Activated CD4-positive, alpha-beta memory T cell treated with anti-CD3 and anti-CD28 coated beads, Interleukin-2, amount 10 ng/mL, durations not matched to agents 7 days and 5 days (primary cell): ENCODE measurements around the gene NKAIN2. TPM values are rescaled to one million over a fixed set of nuclear protein-coding genes. Genes with fewer than 3 reads are reported as not detected.
"Not testable (repeated sequence)": the region's sequence is repeated elsewhere in the genome, so short reads cannot be mapped to it uniquely, and the experiment has no call there.

Source experiments
- CTCF ChIA-PET: fragments of 350-600 bp; sonication (Branson Sonifier 250); formaldehyde crosslinking; loops from one replicate; lab custom pipeline; 2021; ENCODE audit warnings: antibody characterized with exemption, inconsistent platforms; lab: Charles Lee
- POLR2A ChIA-PET: fragments of 350-600 bp; sonication (Branson Sonifier 250); formaldehyde crosslinking; loops from one replicate; lab custom pipeline; 2021; ENCODE audit warnings: antibody characterized with exemption; lab: Charles Lee
- DNase-seq: peaks from one replicate; pipeline ENCODE4 v3.0.0-alpha.2; 2020
- H3K27ac Mint-ChIP-seq: one replicate; pipeline ENCODE4 v1.8.0; 2021; ENCODE audit warnings: mild to moderate bottlenecking, mixed read lengths
- H3K27me3 Mint-ChIP-seq: one replicate; pipeline ENCODE4 v1.8.0; 2021; ENCODE audit warnings: mixed read lengths
- H3K36me3 Mint-ChIP-seq: one replicate; pipeline ENCODE4 v1.8.0; 2021; ENCODE audit warnings: low read depth, mixed read lengths
- H3K4me1 Mint-ChIP-seq: one replicate; pipeline ENCODE4 v1.8.0; 2021; ENCODE audit warnings: mixed read lengths
- H3K4me3 Mint-ChIP-seq: one replicate; pipeline ENCODE4 v1.8.0; 2021; ENCODE audit warnings: mild to moderate bottlenecking, mixed read lengths
- H3K9me3 Mint-ChIP-seq: one replicate; pipeline ENCODE4 v1.8.0; 2021; ENCODE audit warnings: mixed read lengths
- total RNA-seq, 2 experiments: library from RNA; stranded (reverse); gene quantifications; one replicate each; pipeline ENCODE4 v1.2.3, GENCODE V29; 2021

NKAIN2 gene
- total RNA-seq, 2 experiments from 2014 or later = not detected

DNA sequence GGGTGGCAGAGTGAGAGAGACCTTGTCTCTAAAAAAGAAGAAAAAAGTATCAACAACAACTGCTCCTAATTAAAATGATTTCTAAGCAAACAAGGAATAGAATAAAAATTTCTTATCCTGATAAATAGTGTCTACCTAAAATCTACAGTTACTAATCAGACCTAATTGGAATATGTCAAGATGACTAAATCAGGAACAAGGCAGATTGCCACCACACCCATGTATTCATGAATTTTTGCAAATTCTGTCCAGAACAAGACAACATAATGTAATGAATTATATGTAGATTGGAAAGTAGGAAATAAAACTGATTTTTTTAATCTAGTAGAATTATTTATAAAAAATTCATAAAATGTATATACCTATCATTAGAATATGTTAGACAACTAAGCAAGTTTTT, 339.8 kb downstream of the NKAIN2 start:
- POLR2A ChIA-PET = no interaction called here
- Mint-ChIP-seq H3K27me3 (no peaks in the 10 kb centered on the region), H3K27ac (no peak overlapping the region), H3K4me3 (no peak overlapping the region), H3K36me3 (no peaks in the 10 kb centered on the region), H3K4me1 (no peaks in the 10 kb centered on the region), H3K9me3 (no peaks in the 10 kb centered on the region)
- CTCF ChIA-PET = no interaction called here
- no peak for DNase-seq

DNA sequence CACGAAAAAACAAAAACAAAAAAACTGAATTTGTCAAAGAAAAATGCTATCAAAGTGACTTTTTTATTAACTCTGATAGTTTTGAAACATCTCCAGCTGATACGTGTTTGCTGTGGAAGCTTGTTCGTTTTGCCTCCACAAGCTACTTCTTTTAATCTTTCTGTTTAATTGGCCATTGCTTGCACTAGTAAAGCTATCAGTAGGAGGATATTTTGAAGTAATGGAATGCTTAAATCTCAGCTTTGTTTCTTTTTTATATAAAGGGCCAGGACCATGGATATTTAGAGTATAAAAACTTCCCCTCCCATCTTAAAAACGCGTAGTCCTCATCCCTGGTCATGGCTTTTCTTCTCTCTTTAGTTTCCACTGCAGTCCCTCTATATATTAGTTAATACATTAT, 344.0 kb downstream of the NKAIN2 start:
- POLR2A ChIA-PET = no interaction called here
- Mint-ChIP-seq H3K27me3 (no peaks in the 10 kb centered on the region), H3K4me1 (no peaks in the 10 kb centered on the region)

DNA sequence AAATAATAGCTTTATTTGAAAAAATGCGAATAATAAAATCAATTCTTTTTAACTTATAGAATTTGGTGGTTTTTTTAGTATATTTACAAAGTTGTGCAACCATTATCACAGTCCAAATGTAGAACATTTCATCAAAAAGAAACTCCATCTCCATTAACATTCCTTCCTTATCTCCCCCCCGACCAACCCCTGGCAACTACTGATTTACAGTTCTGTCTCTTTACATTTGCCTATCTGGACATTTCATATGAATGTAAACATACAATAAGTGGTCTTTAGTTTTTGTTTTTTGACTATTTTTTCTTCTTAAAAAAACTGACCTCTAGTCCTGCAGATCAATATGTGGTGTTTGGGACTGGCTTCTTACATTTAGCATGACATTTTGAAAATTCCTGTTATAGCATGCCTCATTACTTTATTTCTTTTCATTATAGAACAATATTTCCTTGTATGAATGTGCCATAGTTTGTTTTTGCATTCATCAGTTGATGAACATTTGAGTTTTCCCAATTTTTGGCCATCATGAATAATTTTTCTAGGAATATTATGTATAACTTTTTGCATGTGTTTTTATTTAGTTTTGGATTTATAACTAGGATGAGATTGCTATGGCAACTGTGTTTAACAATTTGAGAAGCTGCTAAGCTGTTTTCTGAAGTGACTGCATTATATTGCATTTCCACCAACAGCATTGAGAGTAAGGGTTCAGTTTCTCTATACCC, 344.7 kb downstream of the NKAIN2 start:
- Mint-ChIP-seq H3K27me3 (no peaks in the 10 kb centered on the region), H3K4me1 (no peaks in the 10 kb centered on the region), H3K36me3 (no peaks in the 10 kb centered on the region), H3K9me3 (no peaks in the 10 kb centered on the region), H3K4me3 (no peak overlapping the region), H3K27ac (no peak overlapping the region)
- DNase-seq = no peak
- ChIA-PET CTCF (no interaction called here), POLR2A (no interaction called here)

More for the DNA sequence above, 344.0 kb downstream of the NKAIN2 start:
- H3K27ac Mint-ChIP-seq = no peak overlapping the region
- no peaks in the 10 kb centered on the region for H3K36me3 Mint-ChIP-seq
- H3K4me3 Mint-ChIP-seq = no peak overlapping the region
- DNase-seq = no peak
- H3K9me3 Mint-ChIP-seq = no peaks in the 10 kb centered on the region
- CTCF ChIA-PET = no interaction called here

DNA sequence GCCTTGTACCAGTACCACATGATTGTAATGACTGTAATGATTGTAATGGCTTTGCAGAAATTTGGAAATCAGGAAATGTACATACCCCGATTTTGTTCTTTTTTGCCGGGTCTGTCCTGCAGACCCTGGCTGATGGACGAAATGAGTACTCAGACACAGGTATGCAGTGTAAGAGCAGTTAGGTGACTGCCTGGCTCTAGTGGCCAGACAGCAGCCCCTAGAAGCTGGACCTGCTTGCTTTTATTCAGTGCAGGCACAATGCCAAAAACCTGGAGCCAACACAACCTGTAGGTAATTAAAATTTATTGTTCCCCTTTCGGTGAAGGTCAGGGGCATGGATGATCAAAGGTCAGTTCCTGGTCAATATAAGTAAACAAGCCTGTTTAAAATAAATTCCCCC, 346.0 kb downstream of the NKAIN2 start:
- CTCF ChIA-PET = no interaction called here
- H3K4me3 Mint-ChIP-seq = no peak overlapping the region
- no peaks in the 10 kb centered on the region for H3K36me3 Mint-ChIP-seq
- H3K9me3 Mint-ChIP-seq = no peaks in the 10 kb centered on the region
- H3K27ac Mint-ChIP-seq = no peak overlapping the region
- POLR2A ChIA-PET = no interaction called here
- no peaks in the 10 kb centered on the region for H3K4me1 Mint-ChIP-seq
- DNase-seq = no peak
- H3K27me3 Mint-ChIP-seq = no peaks in the 10 kb centered on the region

DNA sequence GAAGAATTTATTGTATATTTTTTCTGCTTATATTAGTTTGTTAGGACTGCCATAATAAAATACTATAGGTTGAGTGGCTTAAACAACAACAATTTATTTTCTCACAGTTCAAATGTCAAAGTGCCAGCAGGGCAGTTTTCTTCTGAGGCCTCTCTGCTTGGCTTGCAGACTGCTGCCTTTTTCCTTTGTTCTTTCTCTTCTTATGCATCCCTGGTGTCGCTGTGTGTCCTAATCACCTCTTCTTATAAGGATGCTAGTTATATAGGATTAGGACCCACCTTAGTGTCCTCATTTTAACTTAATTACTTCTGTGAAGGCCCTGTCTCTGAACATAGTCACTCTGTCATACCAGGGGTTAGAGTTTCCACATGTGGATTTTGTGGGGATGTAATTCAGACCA, 354.4 kb downstream of the NKAIN2 start:
- H3K9me3 Mint-ChIP-seq = peaks cover 12% of the 10 kb centered on the region
- no peak overlapping the region for H3K27ac Mint-ChIP-seq
- ChIA-PET CTCF (no interaction called here), POLR2A (no interaction called here)
- H3K4me3 Mint-ChIP-seq = no peak overlapping the region
- no peak for DNase-seq
- no peaks in the 10 kb centered on the region for H3K36me3 Mint-ChIP-seq
- H3K4me1 Mint-ChIP-seq = no peaks in the 10 kb centered on the region
- H3K27me3 Mint-ChIP-seq = no peaks in the 10 kb centered on the region

DNA sequence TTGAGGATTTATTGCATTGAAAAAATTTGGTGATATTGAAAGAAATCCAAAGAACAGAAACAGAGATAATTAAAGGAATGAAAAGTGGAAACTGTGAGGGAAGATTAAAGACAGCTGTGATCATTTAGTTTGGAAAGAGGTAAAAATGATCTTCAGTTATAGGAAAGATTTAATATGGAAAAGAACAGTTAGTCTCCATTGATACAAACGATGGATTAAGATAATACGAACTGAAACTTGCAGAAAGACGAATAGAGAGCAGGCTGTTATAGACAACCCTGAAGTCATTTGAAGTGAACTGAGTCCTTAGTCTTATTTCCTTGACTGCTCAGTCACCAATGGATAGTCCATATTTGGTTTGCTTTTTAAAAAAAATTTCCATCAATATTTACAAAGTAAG, 360.0 kb downstream of the NKAIN2 start:
- no peak overlapping the region for H3K27ac Mint-ChIP-seq

DNA sequence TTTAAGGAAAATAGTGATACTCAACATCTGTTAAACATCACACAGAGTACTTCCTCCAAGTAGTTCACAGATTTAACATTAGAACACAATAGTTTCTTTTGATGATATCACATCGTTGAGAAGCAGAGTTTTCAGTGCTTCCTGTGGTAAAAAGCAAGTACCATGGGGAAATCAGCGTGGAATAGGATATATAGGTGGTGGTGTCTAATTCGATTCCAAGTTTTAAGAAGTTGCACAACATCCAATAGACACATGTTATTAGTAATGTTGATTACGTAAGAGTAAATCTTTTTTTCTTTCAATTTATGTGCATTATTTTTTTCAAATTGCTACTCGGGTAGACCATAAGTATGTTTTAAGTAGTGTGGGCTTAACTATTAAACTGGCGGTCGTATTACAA, 360.7 kb downstream of the NKAIN2 start:
- H3K36me3 Mint-ChIP-seq = no peaks in the 10 kb centered on the region
- POLR2A ChIA-PET = no interaction called here
- CTCF ChIA-PET = no interaction called here
- H3K9me3 Mint-ChIP-seq = peaks cover 5% of the 10 kb centered on the region
- DNase-seq = no peak
- no peak overlapping the region for H3K27ac Mint-ChIP-seq
- no peaks in the 10 kb centered on the region for H3K4me1 Mint-ChIP-seq
- no peak overlapping the region for H3K4me3 Mint-ChIP-seq
- H3K27me3 Mint-ChIP-seq = no peaks in the 10 kb centered on the region

More for the DNA sequence above, 360.0 kb downstream of the NKAIN2 start:
- POLR2A ChIA-PET = no interaction called here
- Mint-ChIP-seq H3K4me3 (no peak overlapping the region), H3K27me3 (no peaks in the 10 kb centered on the region), H3K9me3 (peaks cover 6% of the 10 kb centered on the region), H3K36me3 (no peaks in the 10 kb centered on the region), H3K4me1 (no peaks in the 10 kb centered on the region)
- CTCF ChIA-PET = no interaction called here
- no peak for DNase-seq

DNA sequence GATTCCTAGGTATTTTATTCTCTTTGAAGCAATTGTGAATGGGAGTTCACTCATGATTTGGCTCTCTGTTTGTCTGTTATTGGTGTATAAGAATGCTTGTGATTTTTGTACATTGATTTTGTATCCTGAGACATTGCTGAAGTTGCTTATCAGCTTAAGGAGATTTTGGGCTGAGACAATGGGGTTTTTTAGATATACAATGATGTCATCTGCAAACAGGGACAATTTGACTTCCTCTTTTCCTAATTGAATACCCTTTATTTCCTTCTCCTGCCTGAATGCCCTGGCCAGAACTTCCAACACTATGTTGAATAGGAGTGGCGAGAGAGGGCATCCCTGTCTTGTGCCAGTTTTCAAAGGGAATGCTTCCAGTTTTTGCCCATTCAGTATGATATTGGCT, 363.6 kb downstream of the NKAIN2 start:
- H3K27ac Mint-ChIP-seq, POLR2A ChIA-PET, H3K36me3 Mint-ChIP-seq, H3K27me3 Mint-ChIP-seq, H3K4me1 Mint-ChIP-seq, CTCF ChIA-PET, H3K4me3 Mint-ChIP-seq, H3K9me3 Mint-ChIP-seq, DNase-seq: not testable (repeated sequence)

DNA sequence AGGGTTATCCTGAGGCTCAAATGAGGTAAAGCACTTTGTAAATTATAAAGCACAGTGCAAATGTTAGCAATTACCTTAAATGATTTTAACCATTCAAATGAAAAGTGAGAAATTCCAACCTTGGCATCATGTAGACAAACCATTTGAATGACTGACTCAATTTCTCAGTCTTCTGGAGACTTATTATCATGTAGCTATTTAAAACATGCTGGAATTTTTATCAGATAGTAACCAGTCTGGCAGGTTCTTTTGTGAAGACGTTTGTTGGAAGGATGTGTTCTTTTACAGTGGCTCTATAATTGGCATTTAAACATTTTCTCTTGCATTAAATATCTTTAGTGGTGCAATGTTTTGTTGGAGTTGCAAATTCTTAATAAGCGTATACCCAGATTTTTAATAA, 386.6 kb downstream of the NKAIN2 start:
- Mint-ChIP-seq H3K9me3 (peaks cover 3% of the 10 kb centered on the region), H3K27ac (no peak overlapping the region), H3K4me1 (no peaks in the 10 kb centered on the region), H3K27me3 (no peaks in the 10 kb centered on the region), H3K4me3 (no peak overlapping the region), H3K36me3 (no peaks in the 10 kb centered on the region)
- POLR2A ChIA-PET = no interaction called here
- CTCF ChIA-PET = no interaction called here
- DNase-seq = no peak

DNA sequence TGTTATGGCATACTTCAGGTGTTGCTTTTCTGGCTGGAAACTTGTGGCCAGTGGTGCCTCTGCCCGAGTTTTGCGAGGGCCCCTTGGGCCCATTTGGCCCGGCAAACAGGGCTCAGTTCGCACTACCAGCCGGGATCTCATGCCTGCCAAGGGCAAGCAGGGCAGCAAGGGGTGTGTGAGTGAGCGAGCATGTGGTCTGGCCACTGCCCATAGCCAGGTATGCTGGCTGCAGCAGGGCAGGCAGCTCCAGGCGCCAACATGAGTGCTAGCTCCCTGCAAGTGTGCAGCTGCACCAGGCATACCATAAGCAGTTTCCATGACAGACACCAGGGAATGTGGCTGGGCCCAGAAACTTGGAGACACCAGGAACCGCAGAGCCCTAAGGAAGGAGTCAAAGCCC, 389.5 kb downstream of the NKAIN2 start:
- Mint-ChIP-seq H3K36me3 (no peaks in the 10 kb centered on the region), H3K4me1 (no peaks in the 10 kb centered on the region), H3K27ac (no peak overlapping the region), H3K4me3 (no peak overlapping the region), H3K27me3 (no peaks in the 10 kb centered on the region), H3K9me3 (peaks cover 3% of the 10 kb centered on the region)
- no peak for DNase-seq
- CTCF ChIA-PET = no interaction called here
- POLR2A ChIA-PET = no interaction called here

DNA sequence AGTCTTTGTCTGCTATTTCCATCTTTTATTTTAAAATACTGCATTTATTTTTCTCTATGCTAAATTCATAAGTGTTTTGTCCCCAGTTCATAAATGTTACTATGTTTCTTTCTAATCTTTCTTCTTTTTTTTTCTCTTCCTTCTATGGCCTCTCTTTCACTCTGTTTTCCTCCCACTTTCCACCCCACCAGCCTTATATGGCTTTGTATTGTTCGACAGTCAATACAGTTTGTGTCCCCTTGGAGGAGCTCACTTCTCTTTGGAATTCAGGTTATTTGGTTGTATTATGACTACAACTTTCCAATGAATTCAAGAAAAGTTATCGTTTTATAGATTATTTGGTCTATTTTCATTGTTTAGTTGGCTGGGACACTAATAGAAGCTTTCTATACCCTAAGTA, 393.5 kb downstream of the NKAIN2 start:
- H3K27ac Mint-ChIP-seq = no peak overlapping the region
- peaks cover 8% of the 10 kb centered on the region for H3K9me3 Mint-ChIP-seq
- DNase-seq = no peak
- H3K36me3 Mint-ChIP-seq = no peaks in the 10 kb centered on the region
- no peaks in the 10 kb centered on the region for H3K4me1 Mint-ChIP-seq
- ChIA-PET POLR2A (no interaction called here), CTCF (no interaction called here)
- no peak overlapping the region for H3K4me3 Mint-ChIP-seq
- H3K27me3 Mint-ChIP-seq = no peaks in the 10 kb centered on the region

DNA sequence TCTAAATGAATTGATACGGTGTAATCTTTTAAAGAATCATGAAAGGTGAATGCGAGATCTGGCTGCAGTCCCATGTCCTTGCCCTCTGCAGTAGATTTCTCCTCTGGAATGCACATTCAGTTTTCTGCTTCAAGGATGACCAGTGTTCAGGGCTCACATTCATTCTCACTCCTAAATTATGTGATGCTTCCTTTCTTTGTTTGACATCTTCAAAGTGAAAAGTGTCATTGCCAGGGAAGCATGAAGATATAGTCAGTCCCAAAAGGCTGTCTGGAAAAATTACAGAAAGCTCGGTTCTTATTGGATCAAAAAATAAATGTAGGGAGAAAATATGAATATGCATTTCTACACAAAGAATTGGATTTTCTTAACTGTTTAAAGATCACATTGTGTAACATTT, 395.6 kb downstream of the NKAIN2 start:
- ChIA-PET CTCF (no interaction called here), POLR2A (no interaction called here)
- H3K4me1 Mint-ChIP-seq = no peaks in the 10 kb centered on the region
- H3K27me3 Mint-ChIP-seq = no peaks in the 10 kb centered on the region
- no peak overlapping the region for H3K4me3 Mint-ChIP-seq
- H3K27ac Mint-ChIP-seq = no peak overlapping the region
- H3K36me3 Mint-ChIP-seq = no peaks in the 10 kb centered on the region
- no peak for DNase-seq
- peaks cover 8% of the 10 kb centered on the region for H3K9me3 Mint-ChIP-seq

DNA sequence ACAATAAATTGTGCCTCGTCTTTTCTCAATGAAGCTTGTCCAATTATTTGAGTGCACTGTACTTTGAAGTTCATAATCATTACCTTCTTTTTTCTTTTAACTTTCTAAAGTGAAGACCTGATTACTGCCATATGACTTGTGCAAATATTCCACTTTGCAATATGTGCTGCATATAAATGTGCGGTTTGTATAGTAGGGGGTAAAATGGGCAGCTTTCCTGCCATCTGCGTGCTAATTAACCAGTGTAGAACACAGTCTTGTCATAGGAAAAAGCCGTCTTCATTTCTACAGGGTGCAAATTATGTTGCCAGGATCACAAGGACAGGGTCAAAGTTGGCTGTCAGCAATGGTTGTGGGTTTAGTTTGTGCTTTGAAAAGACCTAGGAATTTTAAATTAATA, 397.0 kb downstream of the NKAIN2 start:
- POLR2A ChIA-PET = no interaction called here
- CTCF ChIA-PET = no interaction called here
- DNase-seq = no peak
- H3K27me3 Mint-ChIP-seq = no peaks in the 10 kb centered on the region
- H3K9me3 Mint-ChIP-seq = peaks cover 5% of the 10 kb centered on the region
- no peaks in the 10 kb centered on the region for H3K4me1 Mint-ChIP-seq
- H3K36me3 Mint-ChIP-seq = no peaks in the 10 kb centered on the region
- H3K4me3 Mint-ChIP-seq = no peak overlapping the region
- H3K27ac Mint-ChIP-seq = no peak overlapping the region

DNA sequence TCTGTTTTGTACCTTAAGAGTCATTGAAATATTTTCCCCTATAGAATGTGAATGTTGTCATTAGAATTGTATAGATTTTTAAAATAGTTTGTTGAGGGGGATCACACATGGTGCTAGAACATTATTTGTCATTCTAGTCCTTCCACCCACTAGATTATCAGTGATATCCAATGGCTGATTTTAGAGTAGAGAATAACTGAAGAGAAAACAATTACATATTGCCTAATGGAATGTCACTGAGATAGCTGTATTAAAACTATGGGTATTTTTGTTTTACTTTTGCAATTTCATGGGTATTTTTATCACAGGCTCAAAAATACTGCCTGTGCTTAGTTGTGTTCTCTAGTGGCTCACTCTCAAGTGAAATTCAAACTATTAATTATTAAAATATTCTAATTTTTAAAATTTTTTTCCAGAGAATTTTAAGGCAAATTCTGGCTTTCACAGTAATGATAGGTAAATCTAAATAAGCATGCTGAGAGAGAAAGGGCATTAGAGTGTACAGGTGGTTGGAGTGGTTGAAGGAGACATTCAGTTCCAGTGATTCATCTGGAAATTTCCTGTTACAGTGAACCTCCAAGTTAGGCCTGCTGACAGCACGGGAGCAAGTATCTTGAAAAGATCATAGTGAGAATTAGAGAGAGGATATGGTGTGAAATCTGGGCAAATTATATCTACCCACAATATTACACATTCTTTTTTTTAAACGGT, 399.6 kb downstream of the NKAIN2 start:
- no peaks in the 10 kb centered on the region for H3K27me3 Mint-ChIP-seq
- DNase-seq = no peak
- H3K4me1 Mint-ChIP-seq = no peaks in the 10 kb centered on the region
- H3K9me3 Mint-ChIP-seq = peaks cover 5% of the 10 kb centered on the region
- H3K4me3 Mint-ChIP-seq = no peak overlapping the region
- no peak overlapping the region for H3K27ac Mint-ChIP-seq
- CTCF ChIA-PET = no interaction called here
- POLR2A ChIA-PET = no interaction called here
- H3K36me3 Mint-ChIP-seq = no peaks in the 10 kb centered on the region
